DMS114 treated with DMSO at 0.1 percent for 48 hours (cell line): ENCODE measurements around the gene PSMB3.
A peak's percentile ranks its signal among the peaks of the same experiment; 100 is the strongest.
"Not testable (repeated sequence)": the region's sequence is repeated elsewhere in the genome, so short reads cannot be mapped to it uniquely, and the experiment has no call there.

Experiments
- DNase-seq: peaks from one replicate; lab custom pipeline; 2025; ENCODE audit not compliant: unreplicated experiment; lab: John Stamatoyannopoulos, UW

The PSMB3 gene

DNA sequence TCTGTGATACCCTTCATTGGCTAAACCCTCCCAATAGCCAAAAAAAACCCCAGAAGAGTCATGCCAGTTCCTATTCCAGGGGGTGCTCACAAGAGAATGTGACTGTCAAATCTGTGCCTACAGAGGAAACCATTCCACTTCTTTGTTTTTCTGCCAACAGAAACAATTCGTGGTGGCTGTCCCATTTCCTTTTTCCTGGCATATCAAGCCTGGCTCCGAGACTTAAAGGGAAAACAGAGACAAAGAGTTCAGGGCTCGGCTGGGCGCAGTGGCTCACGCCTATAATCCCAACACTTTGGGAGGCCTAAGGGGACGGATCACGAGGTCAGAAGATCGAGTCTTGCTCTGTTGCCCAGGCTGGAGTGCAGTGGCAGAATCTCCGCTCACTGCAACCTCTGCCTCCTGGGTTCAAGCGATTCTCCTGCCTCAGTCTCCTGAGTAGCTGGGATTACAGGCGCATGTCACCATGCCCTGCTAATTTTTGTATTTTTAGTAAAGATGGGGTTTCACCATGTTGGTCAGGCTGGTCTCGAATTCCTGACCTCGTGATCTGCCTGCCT is 37.7 kb downstream of the PSMB3 start:
- DNase-seq: not testable (repeated sequence)

DNA sequence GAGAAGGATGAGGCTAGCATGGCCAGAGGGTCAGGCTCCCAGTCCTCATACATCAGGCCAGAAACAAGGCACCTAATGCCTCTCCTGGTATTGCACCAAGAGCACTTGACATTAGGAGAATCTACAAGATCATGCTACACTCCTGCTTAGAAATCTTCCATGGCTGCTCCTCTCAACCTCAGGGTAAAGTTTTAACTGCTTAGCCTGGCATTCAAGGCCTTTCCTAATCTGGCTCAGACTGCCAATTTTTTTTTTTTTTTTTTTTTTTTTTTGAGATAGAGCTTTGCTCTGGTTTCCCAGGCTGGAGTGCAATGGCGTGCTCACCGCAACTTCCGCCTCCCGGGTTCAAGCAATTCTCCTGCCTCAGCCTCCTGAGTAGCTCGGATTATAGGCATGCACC is 38.6 kb downstream of the PSMB3 start:
- no peak for DNase-seq

DNA sequence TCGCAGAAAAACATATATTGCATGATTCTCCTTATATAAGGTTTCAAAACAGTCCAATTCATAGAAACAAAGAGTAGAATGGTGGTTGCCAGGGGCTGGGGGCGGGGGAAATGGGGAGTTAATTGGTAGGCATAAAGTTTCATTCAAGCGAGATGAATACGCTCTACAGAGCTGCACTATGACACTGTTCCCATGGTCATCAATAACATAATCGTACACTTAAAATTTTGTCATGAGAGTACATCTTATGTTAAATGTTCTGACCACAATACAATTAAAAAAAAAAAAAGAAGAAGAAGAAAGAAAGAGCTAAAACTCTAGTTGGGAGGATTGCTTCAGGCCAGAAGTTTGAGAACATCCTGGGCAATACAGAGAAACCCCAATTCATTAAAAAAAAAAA is 41.7 kb downstream of the PSMB3 start:
- no peak for DNase-seq

DNA sequence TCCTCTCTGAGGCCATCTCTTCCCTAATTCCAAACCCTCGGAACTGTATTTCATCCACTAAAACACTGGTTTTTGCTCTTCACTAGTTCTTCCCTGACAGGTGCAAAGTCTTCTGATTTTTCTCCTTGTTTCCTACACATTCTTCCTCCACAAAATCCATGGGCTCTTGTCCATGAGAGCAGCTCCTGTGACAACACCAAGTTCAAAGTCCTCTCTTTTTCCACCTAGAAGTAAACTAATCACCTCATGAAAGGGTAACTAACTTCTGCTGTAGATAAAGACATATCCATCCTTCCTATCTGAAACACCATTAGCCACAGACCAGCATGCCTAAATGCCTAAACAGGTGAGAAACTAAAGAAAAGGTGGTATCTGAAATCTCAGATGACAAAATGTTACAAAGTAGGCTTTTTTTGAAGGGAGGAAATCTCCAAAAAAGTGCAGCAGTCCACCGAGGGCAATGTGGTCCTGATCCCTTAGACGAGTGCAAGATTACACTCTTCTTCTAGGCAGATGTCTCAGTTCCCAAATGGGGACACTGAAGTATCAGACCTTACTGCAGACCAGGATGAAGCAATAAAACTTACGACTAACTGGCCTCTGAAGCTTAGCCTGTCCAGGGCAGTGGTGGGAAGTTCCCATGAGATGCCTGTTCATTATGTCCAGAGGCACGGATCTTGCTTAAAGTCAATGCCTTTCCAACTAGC is 44.1 kb downstream of the PSMB3 start:
- no peak for DNase-seq

DNA sequence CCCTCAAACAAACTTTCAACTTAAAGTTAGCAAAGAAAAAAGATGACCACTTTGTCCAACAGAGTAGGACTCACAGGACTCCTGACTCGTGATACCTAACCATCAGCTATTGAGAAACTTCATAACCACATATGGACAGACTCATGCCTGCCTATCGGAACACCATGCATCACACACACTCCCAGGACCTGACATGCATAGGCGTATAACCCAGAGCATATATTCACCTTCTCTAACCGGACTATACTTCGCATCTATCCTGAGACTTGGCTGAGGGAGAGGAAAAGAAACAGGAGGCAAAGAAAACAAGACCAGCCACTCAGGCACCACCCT is 44.6 kb downstream of the PSMB3 start:
- no peak for DNase-seq

DNA sequence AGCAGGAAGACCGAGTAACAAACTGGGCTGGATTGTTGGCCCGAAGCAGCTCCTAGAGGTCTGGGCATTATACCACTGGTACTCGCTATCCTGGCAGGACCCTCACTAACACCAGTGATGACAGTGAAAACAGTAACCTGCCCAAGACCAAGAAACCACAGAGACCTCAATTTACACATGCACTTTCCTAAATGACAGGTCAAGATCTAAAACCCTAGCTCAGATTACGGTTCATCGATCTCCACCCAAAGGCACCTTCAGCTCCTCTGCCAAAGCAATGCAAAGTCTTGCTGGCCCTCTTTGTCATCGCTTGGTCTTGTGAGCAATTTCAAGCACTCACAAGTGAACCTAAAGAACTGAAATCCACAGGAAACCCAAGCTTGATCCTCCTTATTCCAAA is 45.3 kb downstream of the PSMB3 start:
- DNase-seq: no peak

DNA sequence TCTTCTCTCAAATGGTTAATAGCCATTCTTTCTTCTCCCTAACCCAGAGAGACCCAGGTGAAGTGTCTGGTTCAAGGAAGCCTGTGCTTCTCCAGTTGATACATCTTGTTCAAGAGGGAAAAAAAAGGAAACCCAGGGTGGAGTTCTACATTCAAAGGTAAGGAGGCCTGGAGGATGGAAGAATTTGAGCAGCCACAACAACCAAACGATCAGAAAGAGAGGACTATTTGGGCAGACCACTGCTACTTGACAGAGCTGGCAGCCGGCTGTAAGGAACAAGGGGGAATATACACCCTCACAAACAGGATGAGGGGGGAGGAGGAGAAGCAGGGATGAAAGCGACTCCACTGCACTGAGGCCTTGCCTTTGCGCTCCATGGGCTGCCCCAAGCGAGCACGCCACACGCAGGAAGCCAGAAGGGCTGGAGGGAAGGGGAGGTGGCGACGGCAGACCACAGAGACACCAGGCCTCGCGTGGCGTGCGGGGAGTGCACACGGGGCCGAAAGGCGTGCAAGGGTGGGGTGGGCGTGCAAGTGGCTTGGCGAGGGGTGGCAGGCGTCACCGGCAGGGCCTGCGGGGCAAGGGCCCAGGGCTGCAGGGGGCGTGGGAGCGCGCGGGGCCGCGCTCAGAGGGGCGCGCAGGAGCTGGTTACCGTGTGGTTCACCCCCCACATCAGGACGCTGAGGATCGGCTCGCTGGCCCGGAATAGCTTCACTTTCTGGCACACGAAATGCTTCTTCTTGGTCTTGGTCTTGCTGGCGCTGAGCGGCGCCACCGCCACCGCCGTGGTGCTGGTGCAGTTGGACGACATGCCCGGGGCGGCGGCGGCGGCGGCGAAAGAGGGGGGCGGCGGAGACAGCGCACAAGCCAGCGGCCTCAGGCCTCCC is 46.3 kb downstream of the PSMB3 start:
- DNase-seq: no peak

DNA sequence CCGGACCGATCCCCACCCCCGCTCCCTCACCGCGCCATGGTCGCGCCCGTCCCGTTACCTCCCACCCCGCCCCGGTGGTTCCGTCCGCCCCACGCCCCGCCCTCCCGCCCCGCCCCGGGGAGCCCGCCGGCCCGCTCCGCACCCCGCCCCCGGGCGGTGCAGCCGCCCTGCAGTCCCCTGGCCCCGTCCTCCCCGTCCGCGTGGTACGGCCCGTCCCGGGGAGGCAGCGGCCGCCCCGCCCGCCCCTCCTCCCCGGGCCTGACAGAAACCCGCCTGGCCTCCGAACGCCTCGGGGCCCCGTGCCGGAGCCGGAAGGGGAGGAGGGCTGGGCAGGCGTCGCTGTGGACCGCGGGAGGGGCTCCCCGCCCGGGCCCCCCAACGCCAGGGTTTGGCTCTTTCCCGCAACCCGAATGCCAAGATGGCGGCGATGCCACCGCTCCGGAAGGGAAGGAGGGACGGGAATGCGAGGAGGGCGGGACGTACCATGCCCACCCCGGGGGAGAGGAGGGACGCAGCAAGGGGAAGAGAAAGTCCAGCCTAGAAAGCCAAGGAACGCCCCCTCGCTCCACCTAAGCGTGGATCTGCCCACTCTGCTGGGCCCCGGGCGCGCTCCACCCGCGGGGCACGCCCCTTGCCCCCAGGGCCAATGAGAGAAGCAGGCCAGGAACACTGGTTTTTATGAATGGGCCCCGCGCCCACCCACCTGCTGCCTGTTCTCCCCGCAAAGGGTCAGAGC is 47.1 kb downstream of the PSMB3 start, which contains the start of gene PIP4K2B:
Gene PIP4K2B (minus strand): TSS at position 56 of the 736 bp plus-strand sequence. CDS start 132 bp downstream, outside the sequence.
- DNase-seq: peak; percentile 93

DNA sequence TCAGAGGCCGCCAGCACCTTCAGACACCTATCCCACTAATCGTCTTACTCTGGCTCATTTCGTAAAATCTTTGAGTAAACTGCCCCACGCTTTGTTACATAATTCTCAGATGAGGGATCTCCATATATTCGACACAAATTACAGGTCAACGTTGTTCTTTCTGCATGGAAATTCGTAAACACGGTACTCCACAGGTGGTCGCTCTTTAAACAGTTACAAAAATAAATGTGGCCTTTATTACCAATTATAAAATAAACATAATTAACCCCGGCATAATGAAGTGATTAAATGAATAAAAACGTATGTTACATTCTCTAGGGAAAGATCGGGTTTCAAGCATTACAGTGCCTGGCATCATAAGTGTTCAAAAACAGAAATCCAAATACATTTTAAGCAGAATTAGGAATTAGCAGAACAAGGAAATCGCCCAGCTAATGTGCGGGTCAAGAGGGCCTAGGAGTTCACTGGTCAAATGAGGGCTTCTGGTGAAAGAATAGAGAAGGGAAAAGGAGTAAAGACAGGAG is 47.8 kb downstream of the PSMB3 start:
- DNase-seq: no peak

DNA sequence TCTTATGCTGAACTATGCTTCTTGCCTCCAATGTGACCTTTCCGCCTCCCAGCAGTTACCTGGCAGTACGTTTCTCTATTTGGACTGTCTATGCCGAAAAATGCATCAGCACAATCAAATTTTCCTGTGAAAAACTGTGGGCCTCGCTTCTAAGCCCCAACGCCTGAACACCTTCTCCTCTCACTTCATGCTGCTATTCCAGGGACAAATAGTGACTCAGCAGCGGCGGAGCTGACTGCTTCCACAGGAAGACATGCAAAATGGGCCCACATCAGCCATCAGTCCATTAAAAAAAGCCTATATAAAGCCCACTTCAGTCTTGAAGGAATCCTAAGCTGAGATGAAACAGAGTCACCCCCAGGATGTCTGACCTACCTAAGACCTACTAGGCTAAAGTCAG is 57.3 kb downstream of the PSMB3 start:
- no peak for DNase-seq
